GM18526 (cell line): ENCODE data around the gene COL8A2.

ENCODE experiments used
- POLR2A ChIP-seq: IDR thresholded peaks from 3 replicates; pipeline ENCODE4 v1.6.1; 2011; ENCODE audit not compliant: insufficient read length; ENCODE audit errors: extremely low read depth

The COL8A2 gene

DNA sequence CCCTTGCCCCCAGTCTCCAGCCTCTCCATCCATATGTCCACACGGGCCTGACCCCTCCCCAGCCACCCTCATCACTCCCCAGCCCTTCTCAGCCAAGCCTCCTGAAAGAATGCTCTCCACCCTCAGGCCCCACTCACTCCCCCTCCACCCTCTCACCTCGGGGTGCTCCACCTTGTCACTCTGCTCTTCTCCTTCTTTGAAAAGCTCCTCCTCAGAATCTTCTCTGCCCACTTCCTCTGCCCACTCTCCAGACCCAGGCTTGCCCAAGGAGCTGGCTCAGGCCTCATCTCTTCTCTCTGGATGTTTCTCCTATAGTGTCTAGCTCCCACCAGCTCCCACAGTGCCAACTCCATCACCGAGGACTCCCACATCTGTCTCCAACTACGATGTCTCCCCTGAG lies 13.9 kb downstream of the COL8A2 start:
- TF ChIP-seq POLR2A, result no peak

DNA sequence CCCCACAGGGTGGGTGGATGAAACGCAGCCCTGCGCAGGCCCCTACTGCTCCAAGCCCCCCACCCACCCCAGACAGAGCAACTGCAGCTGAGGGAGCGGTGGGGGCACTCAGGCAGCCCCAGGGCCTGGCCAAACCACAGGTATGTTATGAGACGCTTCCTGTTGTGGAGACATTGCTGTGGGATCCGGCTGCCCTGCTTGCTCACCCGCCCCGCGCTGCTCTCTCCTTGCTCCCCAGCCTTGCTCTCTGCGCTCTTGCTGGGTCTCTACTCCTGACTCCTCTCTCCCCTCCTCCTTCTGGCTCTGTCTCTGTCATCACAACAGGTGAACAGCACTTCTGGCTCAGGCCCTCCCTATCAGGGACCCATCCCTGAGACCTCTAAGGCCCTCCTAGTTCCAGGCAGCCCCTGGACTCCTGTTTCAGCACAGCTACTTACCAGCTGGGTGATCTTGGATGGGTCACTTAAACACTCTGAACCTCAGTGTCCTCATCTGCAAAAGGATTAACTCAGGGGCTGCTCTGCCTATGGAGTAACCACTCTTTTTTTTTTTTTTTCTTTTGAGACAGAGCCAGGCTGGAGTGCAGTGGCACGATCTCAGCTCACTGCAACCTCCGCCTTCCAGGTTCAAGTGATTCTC lies 15.9 kb downstream of the COL8A2 start:
- no peak for TF ChIP-seq POLR2A

DNA sequence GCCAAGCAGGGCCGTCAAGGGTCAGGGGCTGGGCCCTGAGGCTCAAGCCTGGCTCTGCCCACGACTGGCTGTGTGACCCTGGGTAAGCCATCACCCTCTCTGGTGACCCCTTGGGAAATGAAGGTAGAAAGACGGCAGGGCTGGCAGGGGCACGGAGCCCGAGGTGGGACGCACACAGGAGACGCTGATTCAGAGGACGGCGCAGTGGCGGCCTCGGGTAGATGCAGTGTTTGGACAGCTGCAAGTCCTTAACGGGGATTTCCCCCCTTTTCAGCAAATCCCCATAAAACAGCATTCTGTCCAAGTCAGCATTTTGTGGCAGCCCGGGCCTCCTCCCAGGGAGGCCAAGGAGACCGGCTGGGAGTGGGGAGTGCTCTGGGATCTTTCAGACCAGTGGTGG lies 16.7 kb downstream of the COL8A2 start:
- TF ChIP-seq POLR2A, result no peak

DNA sequence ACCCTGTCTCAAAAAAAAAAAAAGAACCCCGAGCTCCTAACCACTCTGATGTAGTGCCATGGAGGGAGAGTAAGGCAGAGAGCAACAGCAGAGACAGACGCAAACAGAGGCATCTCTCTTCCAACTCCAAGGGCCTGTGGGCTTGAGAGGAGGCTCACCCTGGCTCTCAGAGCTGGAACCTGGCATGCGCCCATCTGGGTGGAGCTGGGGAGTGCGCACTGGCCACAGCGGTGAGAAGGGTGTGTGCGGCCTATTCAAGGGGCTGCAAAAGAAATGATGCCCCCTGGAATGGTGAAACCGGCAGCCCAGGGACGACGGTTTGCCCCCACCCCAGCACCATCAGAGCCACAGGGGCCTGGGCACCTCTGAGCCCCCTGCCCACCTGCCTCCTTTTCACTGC lies 17.6 kb downstream of the COL8A2 start:
- no peak for TF ChIP-seq POLR2A

DNA sequence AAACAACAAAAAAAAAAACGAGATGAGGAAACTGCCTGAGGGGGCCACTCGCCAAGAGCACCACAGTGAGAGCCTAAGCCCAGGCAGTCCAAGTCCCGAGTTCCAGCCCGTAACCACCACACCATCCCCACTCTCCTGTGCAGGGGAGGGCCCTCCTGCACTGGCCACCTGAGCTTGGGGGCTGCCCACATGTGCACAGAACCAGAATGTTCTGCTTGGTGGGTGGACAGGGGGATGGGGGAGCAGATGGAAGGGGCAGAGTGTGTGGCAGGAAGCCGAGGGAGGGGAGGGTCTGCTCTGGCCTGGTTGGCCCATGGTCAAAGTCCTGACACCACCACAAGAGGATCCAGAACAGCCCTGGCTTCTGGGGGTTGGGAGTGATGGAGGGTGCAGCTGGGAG lies 18.8 kb downstream of the COL8A2 start:
- TF ChIP-seq POLR2A, result no peak

DNA sequence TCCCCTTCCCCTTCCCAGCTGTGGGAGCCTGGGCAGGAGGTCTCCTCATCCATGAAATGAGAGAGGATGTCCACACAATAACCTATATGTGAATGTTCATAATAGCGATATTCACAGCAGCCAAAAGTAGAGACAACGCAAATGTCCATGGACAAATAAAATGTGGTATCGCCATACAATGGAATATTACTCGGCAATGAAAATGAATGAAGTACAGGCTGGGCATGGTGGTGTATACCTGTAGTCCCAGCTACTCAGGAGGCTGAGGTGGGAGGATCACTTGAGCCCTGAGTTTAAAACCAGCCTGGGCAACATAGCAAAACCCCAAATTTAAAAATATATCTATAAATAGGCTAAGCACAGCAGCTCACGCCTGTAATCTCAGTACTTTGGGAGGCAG lies 23.5 kb downstream of the COL8A2 start:
- TF ChIP-seq POLR2A, result no peak

DNA sequence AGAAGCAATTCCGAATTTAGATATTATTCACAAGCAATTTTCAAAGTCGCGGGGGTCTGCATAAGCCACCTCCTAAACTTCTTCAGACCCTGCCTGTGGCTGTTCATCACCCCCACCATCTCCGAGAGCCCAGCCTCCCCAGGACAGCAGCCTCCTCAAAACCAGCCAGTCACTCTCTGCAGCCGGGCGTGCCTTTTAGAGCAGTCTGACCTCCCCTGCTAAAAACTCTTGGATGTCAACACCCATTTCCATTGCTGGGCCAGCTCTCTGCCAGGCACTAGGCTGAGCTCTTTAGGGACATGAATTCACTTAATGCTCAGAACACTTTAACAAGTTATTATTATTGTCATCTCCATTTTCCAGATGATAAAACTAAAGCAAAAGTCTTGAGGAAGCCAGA lies 24.6 kb downstream of the COL8A2 start:
- TF ChIP-seq POLR2A, result no peak

DNA sequence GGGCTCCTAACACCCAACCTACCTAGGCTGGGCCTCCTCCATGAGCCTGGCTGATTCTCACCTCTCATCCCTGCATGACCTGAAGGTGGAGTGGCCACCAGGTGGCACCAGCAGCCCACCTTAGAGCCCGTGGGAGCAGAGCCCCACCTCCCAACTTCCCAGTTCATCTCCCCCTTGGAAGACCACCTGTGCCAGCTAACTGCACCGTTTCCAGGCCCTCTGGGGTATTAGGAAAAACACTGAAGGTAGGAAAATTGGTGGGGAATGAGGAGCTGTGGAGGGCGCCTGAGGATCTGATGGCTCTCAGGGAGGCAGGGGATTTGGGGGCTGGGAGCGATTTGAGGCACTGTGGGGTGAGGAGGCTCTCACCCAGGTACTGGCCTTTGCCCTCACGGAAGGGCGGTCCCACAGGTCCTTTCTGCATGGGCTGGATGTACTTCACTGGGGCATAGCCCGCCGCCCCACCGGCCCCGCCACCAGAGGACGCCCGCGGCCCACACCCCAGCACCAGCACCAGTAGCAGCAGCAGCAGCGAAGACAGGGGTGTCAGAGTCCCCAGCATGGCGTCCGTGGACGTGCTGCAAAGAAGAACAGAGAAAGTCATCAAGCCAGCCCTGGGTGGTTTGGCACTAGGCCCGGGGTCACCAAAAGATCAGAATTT lies 25.2 kb downstream of the COL8A2 start:
- TF ChIP-seq POLR2A, result no peak

DNA sequence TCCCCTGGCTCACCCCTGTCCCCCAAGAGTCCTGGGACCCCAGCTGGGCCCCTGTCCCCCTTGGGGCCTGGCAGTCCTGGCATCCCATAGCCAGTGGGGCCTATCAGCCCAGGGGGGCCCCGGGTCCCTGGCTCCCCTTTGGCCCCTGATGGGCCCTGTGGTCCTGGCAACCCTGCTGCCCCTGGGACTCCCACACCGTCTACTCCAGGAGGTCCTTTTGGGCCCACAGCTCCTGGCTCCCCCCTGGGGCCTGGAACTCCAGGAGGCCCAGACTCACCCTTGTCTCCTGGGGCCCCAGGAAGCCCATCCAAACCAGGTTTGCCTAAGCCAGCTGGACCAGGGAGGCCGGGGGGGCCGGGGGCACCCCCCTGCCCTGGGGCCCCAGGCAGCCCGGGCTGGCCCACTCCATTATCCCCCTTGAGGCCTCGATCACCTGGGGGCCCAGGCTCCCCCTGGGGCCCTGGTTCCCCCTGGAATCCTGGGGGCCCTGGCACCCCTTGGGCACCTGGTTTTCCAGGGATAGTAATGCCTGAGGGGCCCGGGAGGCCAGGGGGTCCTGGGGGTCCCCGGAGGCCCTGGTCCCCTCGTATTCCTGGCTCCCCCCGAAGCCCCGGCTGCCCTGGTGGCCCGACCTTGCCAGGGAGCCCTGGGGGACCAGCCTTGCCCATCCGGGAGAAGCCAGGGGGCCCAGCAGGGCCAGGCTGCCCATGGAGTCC lies 26.2 kb downstream of the COL8A2 start:
- no peak for TF ChIP-seq POLR2A

DNA sequence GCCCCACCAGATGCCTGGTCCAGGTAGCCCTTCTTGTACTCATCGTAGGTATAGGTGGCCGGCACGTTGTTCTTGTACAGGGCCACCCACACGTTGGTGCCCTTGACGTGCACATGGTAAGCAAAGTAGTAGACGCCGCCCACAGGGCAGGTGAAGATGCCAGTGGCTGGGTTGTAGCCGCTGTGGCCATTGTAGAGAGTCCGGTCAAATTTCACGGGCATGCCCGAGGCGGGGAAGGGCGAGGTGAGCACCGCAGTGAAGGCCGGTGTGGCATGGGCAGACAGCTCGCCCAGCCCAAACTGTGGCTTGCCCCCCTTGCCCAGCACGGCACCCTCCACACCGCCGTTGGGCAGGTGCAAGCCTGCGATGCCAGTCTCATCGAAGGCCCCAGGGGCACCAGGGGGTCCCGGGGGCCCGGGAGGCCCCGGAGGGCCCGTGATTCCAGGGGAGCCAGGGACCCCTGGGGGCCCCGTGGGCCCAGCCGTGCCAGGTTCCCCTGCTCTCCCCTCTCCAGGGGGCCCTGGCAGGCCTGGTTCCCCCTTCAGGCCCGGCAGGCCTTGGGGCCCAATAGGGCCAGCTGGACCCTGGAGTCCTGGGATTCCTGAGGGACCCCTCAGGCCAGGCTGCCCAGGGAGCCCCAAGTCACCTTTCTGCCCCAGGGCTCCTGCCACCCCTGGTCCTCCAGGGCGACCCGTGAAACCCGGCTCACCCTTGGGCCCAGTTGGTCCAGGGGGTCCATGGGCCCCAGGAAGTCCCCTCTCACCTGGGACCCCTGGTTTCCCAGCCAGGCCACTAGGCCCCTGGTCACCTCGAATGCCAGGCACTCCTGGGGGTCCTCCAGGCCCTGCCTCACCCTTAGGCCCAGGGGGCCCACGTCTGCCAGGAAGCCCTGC lies 27.1 kb downstream of the COL8A2 start:
- no peak for TF ChIP-seq POLR2A

DNA sequence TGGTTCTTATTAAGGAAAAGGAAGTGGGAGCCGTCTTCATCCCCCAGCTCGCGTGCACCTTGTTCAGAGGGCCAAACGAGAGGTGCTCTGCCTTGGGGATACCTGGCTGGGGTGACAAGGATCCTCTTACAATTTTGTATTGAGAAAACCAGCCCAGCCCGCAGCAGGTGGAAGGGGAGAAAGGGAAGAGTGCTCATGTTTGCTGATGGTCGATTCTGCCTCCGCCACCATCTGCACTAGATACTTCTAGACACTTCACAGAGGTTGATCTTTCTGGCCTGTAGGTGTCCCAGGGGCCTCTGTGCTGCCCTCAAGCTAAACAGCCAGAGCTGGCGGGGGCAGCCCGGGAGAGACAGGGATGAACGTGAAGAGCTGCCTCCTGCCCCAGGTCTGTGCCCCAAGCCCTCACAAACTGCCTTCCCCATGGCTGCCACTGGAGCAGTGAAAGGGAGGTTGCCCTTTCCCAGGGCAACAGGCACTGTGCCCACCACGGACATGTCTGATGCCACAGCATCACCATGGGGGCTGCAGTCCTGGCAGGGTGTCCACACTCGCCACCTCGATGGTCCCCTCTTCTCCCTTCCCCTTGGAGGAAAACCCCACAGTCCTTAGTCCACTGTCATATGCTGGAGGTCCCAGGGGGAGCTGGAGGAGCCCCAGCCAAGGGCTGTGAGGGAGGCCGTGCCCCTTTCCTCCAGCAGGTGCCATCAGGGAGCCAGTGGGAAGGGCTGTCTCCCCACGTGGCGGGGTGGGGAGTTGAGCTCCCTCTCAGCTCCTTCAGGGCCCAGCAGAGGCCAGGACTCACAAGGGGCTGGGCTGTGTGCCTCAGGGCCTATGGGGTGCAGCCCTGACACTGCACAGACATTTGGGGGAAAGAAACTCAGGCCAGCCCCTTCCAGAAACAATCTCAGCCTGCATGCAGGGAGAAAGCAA lies 28.3 kb downstream of the COL8A2 start:
- no peak for TF ChIP-seq POLR2A

DNA sequence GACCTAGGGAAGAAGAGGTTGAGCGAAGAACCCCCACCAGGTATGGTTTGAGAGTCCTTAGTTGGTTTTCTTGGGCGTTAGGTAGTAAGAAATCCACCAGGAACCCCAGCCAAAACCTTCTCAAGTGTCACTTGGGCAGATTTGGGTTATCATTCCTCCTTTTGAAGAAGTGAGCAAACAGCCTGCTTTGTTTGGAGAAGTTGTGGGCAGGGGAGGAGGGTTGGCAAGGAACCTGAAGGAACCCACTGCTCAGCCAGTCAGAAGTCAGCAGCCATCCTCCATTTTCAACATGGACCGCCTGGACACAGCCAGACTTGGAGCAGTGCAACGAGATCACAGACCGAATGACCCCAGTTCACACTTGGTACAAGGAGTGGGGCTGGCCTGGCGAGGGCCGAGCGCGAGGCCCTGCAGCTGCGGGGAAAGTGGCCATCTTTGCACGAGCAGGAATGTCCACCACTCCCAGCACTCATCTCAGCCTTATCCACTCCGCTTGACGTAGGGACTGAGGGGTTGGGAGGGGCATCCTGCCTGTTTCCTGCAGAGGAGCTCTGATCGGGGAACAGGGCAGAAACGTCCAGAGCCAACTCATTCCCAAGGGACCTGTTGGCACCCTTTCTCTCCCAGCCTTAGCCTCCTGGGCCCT lies 29.1 kb downstream of the COL8A2 start:
- no peak for TF ChIP-seq POLR2A

DNA sequence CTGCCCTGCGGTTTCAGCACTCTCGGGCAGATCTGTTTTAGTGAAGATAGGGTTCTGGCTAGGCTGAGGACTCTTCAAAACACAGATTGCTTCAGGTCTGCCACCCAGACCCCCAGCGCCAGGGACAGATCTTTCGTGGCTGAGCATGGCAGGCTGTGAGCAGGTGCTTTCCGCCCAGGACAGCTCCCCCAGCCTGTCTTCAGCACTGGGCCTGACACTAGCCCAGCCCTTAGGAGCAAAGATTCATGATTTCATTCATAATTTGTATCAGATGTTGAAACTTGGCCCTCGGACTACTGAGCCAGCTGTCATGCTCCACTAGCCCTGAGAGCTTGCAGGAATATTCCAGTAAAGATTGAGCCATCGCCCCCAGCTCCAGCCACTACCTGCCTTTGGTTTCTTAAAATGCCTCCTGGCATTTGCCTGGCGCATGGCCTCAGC lies 30.4 kb downstream of the COL8A2 start:
- TF ChIP-seq POLR2A, result no peak

DNA sequence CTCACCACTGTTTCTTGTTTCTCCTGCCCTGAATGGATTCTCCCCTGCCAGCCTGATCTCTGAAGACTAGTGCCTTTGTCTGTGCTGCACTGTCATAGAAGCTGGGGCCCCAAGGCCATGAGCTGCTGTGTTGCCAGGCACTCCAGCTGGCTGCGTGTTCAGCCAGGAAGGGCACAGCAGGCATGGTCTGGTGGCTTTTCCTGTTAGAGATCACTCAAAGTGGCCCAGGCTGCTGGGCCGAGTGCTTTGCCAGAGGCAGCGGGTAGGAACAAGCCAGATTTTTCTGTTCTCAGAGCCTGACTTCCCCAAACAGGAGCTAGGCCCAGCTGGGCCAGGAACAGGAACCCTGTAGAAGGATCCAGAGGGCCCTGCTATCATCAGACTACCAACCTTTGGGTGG lies 31.1 kb downstream of the COL8A2 start:
- no peak for TF ChIP-seq POLR2A
